ENCODE data around the gene GBF1. TPM values are rescaled to one million over a fixed set of nuclear protein-coding genes. Genes with fewer than 3 reads are reported as not detected.

Gene GBF1
- total RNA-seq, 1 experiment from 2014 or later: 23.7 TPM

- no peak overlapping the region for H3K4me2 ChIP-seq (ENCODE audit: insufficient read depth, insufficient read length, low read length)
- H3K9ac ChIP-seq (ENCODE audit: extremely low read depth, insufficient read length, low read length): no peak overlapping the region
- H3K9me3 ChIP-seq (ENCODE audit: control insufficient read depth, low read depth, low read length): no peaks in the 10 kb centered on the region
- H4K5ac ChIP-seq (ENCODE audit: insufficient read length, low read depth, low read length): no peak overlapping the region
- no peak overlapping the region for H2BK120ac ChIP-seq (ENCODE audit: low read depth, low read length, poor library complexity, severe bottlenecking)
- no peak overlapping the region for H2AK5ac ChIP-seq (ENCODE audit: insufficient read length, low read length)
- Mint-ChIP-seq H3K36me3 (ENCODE audit: insufficient read depth in 1 of 3, low read depth in 3 of 3) (no peaks in the 10 kb centered on the region), H3K4me1 (no peaks in the 10 kb centered on the region), H3K4me3 (no peak overlapping the region), H3K27me3 (ENCODE audit: low read depth) (no peaks in the 10 kb centered on the region), H3K27ac (no peak overlapping the region), H3K9me3 (no peaks in the 10 kb centered on the region)
- WGBS (ENCODE audit: extremely low coverage, insufficient read length, low lambda C conversion rate): no CpG with 5 or more reads among the region's 2 CpGs
- H2AFZ ChIP-seq (ENCODE audit: low read length): no peak overlapping the region
- H4K8ac ChIP-seq (replicated peaks; ENCODE audit: insufficient read length, low read depth, low read length): no peak overlapping the region
- no peak overlapping the region for H3K27ac ChIP-seq (ENCODE audit: insufficient read length, low read depth, low read length)
- H3K23me2 ChIP-seq (ENCODE audit: insufficient read length, low read depth, low read length, poor library complexity, severe bottlenecking): no peaks in the 10 kb centered on the region
- H4K91ac ChIP-seq (ENCODE audit: insufficient read length, low read depth, low read length): no peak overlapping the region
- H2BK20ac ChIP-seq (ENCODE audit: low read depth, low read length, poor library complexity, severe bottlenecking): no peak overlapping the region
- no peaks in the 10 kb centered on the region for H3K27me3 ChIP-seq (ENCODE audit: insufficient read depth, low read length)
- no peak overlapping the region for H3K18ac ChIP-seq (ENCODE audit: insufficient read length, low read depth, low read length)
- H3K79me1 ChIP-seq (ENCODE audit: insufficient read depth, low read depth, low read length, poor library complexity, severe bottlenecking): peaks cover 3% of the 10 kb centered on the region
- H3K56ac ChIP-seq (ENCODE audit: insufficient read length, low read depth, low read length): no peak overlapping the region
- no peaks in the 10 kb centered on the region for H3K4me1 ChIP-seq (ENCODE audit: insufficient read depth, low read length)
- no peak for DNase-seq
- H3K23ac ChIP-seq (ENCODE audit: insufficient read length, low read depth, low read length): no peak overlapping the region
- no peak overlapping the region for H2BK15ac ChIP-seq (ENCODE audit: low read depth, low read length)
- H4K20me1 ChIP-seq (ENCODE audit: control insufficient read depth, insufficient read depth, insufficient read length): no peaks in the 10 kb centered on the region
- no peaks in the 10 kb centered on the region for H3K79me2 ChIP-seq (ENCODE audit: insufficient read depth, low read length)
- H3K14ac ChIP-seq (ENCODE audit: insufficient read depth, low read length): no peak overlapping the region
- no peak for TF ChIP-seq CTCF (conservative IDR thresholded peaks at IDR 0.05)
- no peak overlapping the region for H3T11ph ChIP-seq (ENCODE audit: low read length)
- H2BK5ac ChIP-seq (ENCODE audit: insufficient read length, low read length): no peak overlapping the region
- H2BK12ac ChIP-seq (ENCODE audit: insufficient read length, low read depth, low read length): no peak overlapping the region
- H3K4ac ChIP-seq (ENCODE audit: low read depth, low read length): no peak overlapping the region
Measured at GRCh38 chr10:102275343-102275742, 30.0 kb downstream of the GBF1 start.
